ENCODE measurements around the gene VEZF1.

DNA sequence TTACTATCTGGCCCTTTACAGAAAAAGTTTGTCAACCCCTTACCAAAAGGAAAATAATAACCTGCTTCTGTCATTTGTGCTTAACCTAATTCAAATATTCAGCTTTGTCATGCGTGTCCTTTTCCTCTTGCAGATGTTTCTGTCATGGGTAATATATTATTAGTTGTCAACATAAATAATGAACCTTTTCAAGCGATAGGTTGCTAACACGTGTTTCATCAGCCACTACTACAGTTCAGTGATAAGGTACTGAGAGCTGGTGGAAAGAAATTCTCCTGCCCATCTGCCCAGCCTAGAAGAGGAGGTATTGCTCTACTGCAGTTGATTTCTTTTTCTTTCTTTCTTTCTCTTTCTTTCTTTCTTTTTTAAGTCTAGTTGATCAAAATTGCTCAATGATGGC, 31.0 kb upstream of the VEZF1 start:
- no peak for TF ChIP-seq EZH2 (IDR thresholded peaks at IDR 0.05; ENCODE audit: insufficient read depth, low read length)
- TF ChIP-seq, protein P1, sequence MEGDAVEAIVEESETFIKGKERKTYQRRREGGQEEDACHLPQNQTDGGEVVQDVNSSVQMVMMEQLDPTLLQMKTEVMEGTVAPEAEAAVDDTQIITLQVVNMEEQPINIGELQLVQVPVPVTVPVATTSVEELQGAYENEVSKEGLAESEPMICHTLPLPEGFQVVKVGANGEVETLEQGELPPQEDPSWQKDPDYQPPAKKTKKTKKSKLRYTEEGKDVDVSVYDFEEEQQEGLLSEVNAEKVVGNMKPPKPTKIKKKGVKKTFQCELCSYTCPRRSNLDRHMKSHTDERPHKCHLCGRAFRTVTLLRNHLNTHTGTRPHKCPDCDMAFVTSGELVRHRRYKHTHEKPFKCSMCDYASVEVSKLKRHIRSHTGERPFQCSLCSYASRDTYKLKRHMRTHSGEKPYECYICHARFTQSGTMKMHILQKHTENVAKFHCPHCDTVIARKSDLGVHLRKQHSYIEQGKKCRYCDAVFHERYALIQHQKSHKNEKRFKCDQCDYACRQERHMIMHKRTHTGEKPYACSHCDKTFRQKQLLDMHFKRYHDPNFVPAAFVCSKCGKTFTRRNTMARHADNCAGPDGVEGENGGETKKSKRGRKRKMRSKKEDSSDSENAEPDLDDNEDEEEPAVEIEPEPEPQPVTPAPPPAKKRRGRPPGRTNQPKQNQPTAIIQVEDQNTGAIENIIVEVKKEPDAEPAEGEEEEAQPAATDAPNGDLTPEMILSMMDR (IDR thresholded peaks at IDR 0.05; ENCODE audit: insufficient read depth, low read depth, low read length) = no peak
